ENCODE results near the gene QPCT.
"Not testable (repeated sequence)": the region's sequence is repeated elsewhere in the genome, so short reads cannot be mapped to it uniquely, and the experiment has no call there.

QPCT gene

DNA sequence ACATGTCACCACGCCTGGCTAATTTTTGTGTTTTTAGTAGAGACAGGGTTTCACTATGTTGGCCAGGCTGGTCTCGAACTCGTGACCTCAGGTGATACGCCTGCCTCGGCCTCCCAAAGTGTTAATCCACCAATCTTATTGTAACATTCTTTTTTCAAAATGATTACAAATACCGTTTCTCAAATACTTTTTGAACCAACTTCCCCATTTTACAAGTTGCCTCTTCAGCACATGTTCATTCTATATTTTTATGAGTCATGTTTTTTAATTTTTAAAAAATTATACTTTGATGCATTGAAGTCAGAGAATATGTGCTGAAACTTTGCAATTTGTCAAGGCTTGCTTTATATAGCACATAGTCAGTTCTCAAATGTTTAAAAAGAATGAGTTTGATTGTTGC, 58.2 kb downstream of the QPCT start:
- H3K27ac ChIP-seq (ENCODE audit: poor library complexity, severe bottlenecking): no peak overlapping the region
- TF ChIP-seq, protein P1, sequence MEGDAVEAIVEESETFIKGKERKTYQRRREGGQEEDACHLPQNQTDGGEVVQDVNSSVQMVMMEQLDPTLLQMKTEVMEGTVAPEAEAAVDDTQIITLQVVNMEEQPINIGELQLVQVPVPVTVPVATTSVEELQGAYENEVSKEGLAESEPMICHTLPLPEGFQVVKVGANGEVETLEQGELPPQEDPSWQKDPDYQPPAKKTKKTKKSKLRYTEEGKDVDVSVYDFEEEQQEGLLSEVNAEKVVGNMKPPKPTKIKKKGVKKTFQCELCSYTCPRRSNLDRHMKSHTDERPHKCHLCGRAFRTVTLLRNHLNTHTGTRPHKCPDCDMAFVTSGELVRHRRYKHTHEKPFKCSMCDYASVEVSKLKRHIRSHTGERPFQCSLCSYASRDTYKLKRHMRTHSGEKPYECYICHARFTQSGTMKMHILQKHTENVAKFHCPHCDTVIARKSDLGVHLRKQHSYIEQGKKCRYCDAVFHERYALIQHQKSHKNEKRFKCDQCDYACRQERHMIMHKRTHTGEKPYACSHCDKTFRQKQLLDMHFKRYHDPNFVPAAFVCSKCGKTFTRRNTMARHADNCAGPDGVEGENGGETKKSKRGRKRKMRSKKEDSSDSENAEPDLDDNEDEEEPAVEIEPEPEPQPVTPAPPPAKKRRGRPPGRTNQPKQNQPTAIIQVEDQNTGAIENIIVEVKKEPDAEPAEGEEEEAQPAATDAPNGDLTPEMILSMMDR (IDR thresholded peaks at IDR 0.05; ENCODE audit: poor library complexity, severe bottlenecking): no peak
- no peaks in the 10 kb centered on the region for H3K9me3 ChIP-seq (ENCODE audit: severe bottlenecking)
- no peaks in the 10 kb centered on the region for H3K27me3 ChIP-seq (ENCODE audit: insufficient read depth, poor library complexity, severe bottlenecking)
- H3K4me3 ChIP-seq (ENCODE audit: severe bottlenecking): no peak overlapping the region
- ATAC-seq (ENCODE audit: low read depth) (no peak), DNase-seq (ENCODE audit: low spot score) (no peak)
- no peaks in the 10 kb centered on the region for H3K36me3 ChIP-seq (ENCODE audit: low read depth)
- no peaks in the 10 kb centered on the region for H3K4me1 ChIP-seq (ENCODE audit: insufficient read depth, poor library complexity, severe bottlenecking)

DNA sequence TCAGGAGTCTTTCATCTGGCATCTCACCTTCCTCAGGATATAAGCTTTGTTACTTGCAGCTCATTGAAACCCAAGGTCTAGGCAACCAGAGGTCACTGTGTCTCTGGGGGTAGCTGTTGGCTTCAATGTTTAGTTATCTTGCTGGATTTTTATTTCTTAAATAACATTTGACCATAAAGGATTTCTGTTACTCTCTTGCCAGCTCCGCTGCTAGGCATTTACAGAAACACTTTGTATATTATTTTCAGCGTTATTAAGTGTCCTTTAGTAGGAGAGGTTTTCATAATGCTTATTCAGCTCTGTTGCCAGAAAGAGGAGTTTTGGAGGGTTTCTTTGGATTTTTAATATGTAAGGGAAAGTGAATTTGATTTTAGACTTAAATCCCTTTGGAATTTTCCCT, 61.4 kb downstream of the QPCT start:
- TF ChIP-seq, protein P1 (IDR thresholded peaks at IDR 0.05; ENCODE audit: poor library complexity, severe bottlenecking): no peak
- Histone ChIP-seq H3K4me1 (ENCODE audit: insufficient read depth, poor library complexity, severe bottlenecking) (no peaks in the 10 kb centered on the region), H3K36me3 (ENCODE audit: low read depth) (no peaks in the 10 kb centered on the region), H3K27me3 (ENCODE audit: insufficient read depth, poor library complexity, severe bottlenecking) (no peaks in the 10 kb centered on the region), H3K4me3 (ENCODE audit: severe bottlenecking) (no peak overlapping the region), H3K9me3 (ENCODE audit: severe bottlenecking) (no peaks in the 10 kb centered on the region), H3K27ac (ENCODE audit: poor library complexity, severe bottlenecking) (no peak overlapping the region)
- DNase-seq (ENCODE audit: low spot score) (no peak), ATAC-seq (ENCODE audit: low read depth) (no peak)

DNA sequence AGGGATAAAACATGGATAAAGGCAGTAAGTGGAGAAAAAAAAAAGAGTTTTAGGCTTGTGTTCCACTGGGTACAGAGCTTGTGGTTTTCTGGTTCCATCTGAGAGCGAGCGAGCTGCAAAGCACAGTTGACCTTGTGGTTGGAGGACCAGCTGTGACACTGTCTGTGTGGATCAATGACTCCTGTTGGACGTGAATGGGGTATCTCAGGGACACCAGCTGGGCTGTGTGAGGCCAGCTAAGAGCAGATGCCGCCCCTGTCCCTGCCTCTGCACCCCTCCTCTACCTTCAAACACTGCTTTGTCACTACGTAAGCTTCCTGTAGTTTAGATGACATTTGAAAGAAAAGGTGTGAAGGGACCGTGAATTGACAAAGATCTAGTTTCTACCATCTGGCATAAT, 67.8 kb downstream of the QPCT start:
- DNase-seq (ENCODE audit: low spot score): no peak
- ATAC-seq (ENCODE audit: low read depth): no peak
- Histone ChIP-seq H3K27me3 (ENCODE audit: insufficient read depth, poor library complexity, severe bottlenecking) (no peaks in the 10 kb centered on the region), H3K9me3 (ENCODE audit: severe bottlenecking) (no peaks in the 10 kb centered on the region), H3K36me3 (ENCODE audit: low read depth) (no peaks in the 10 kb centered on the region), H3K4me1 (ENCODE audit: insufficient read depth, poor library complexity, severe bottlenecking) (no peaks in the 10 kb centered on the region), H3K4me3 (ENCODE audit: severe bottlenecking) (no peak overlapping the region), H3K27ac (ENCODE audit: poor library complexity, severe bottlenecking) (no peak overlapping the region)
- TF ChIP-seq, protein P1 (IDR thresholded peaks at IDR 0.05; ENCODE audit: poor library complexity, severe bottlenecking): no peak

DNA sequence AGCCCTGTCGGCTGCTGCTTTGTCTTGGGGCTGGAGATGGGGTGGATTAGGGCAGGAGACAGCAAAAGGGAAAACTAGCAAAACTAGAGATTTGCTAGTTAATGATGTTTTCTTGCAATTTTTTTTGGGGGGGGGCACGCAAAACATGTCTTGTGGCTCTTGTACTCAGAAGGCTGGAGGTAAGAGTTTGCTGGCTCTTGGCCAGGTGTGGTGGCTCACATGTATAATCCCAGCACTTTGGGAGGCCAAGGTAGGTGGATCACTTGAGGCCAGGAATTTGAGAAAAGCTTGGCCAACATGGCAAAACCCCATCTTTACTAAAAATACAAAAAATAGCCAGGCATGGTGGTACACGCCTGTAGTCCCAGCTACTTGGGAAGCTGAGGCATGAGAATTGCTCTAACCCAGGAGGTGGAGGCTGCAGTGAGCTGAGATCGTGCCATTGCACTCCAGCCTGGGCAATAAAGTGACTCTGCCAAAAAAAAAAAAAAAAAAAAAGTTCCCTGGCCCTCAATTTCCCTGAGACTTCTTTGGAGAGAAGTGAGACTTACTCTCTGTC, 69.6 kb downstream of the QPCT start:
- not testable (repeated sequence) for H3K9me3 ChIP-seq (ENCODE audit: severe bottlenecking); DNase-seq (ENCODE audit: low spot score); H3K36me3 ChIP-seq (ENCODE audit: low read depth); H3K4me3 ChIP-seq (ENCODE audit: severe bottlenecking); H3K27ac ChIP-seq (ENCODE audit: poor library complexity, severe bottlenecking); H3K27me3 ChIP-seq (ENCODE audit: insufficient read depth, poor library complexity, severe bottlenecking); ATAC-seq (ENCODE audit: low read depth); H3K4me1 ChIP-seq (ENCODE audit: insufficient read depth, poor library complexity, severe bottlenecking)

DNA sequence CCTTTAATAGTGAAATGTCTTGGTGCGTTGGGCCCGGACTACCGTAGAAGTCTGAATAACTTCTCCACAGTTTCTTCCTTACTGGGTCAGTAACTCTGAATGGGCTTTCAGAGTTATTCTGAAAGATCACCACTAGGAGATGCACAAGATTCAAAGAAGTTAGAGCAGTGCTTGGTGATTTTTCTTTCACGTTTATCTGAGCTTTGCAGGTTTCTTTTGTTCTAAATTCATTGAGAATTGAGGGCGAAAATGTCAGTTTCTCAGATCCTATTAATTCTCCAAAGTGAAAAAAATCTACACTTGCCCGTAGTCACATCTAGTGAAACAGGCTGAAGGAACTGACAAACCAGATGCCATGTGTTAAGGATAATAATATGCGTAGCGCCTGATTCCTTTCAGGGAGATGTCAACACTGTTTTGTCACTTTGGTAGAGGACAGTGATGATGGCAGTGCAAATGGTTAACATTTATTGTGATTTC, 70.1 kb downstream of the QPCT start:
- DNase-seq (ENCODE audit: low spot score) (no peak), ATAC-seq (ENCODE audit: low read depth) (peak; percentile 64; the same call in 1 of the 3 replicates)
- no peaks in the 10 kb centered on the region for H3K9me3 ChIP-seq (ENCODE audit: severe bottlenecking)
- no peaks in the 10 kb centered on the region for H3K4me1 ChIP-seq (ENCODE audit: insufficient read depth, poor library complexity, severe bottlenecking)
- no peaks in the 10 kb centered on the region for H3K27me3 ChIP-seq (ENCODE audit: insufficient read depth, poor library complexity, severe bottlenecking)
- TF ChIP-seq, protein P1 (IDR thresholded peaks at IDR 0.05; ENCODE audit: poor library complexity, severe bottlenecking): peak; percentile 96
- no peak overlapping the region for H3K27ac ChIP-seq (ENCODE audit: poor library complexity, severe bottlenecking)
- H3K4me3 ChIP-seq (ENCODE audit: severe bottlenecking): no peak overlapping the region
- H3K36me3 ChIP-seq (ENCODE audit: low read depth): no peaks in the 10 kb centered on the region

All from RWPE2 (cell line).